SK-N-SH treated with all-trans-retinoic acid at 6 μM for 48 hours (cell line): Measurements from ENCODE around the gene CASTOR1.

Experiments
- CREB5 ChIP-seq: fragments of 250-450 bp; sonication (Bioruptor Pico); IDR thresholded peaks from 2 replicates; pipeline ENCODE4 v1.5.1; 2020; ENCODE audit warnings: low read depth, mild to moderate bottlenecking, moderate library complexity
- GLIS3 ChIP-seq: fragments of 250-450 bp; sonication (Bioruptor Pico); IDR thresholded peaks from 2 replicates; pipeline ENCODE4 v1.5.0; 2020; ENCODE audit warnings: mild to moderate bottlenecking, moderate library complexity
- PATZ1 ChIP-seq: fragments of 250-450 bp; sonication (Bioruptor Pico); IDR thresholded peaks from 2 replicates; pipeline ENCODE4 v1.8.0; 2020; ENCODE audit warnings: mild to moderate bottlenecking, moderate library complexity, borderline replicate concordance
- POU6F1 ChIP-seq: fragments of 250-450 bp; sonication (Bioruptor Pico); IDR thresholded peaks from 2 replicates; pipeline ENCODE4 v1.8.0; 2021; ENCODE audit warnings: low read depth, mild to moderate bottlenecking, moderate library complexity, borderline replicate concordance
- TSHZ2 ChIP-seq: fragments of 250-450 bp; sonication (Bioruptor Pico); IDR thresholded peaks from 2 replicates; pipeline ENCODE4 v1.5.0; 2020; ENCODE audit warnings: mild to moderate bottlenecking, moderate library complexity
- ZC3H10 ChIP-seq: fragments of 250-450 bp; sonication (Bioruptor Pico); IDR thresholded peaks from 2 replicates; pipeline ENCODE4 v1.5.1; 2021; ENCODE audit warnings: mild to moderate bottlenecking, moderate library complexity
- ZFP3 ChIP-seq: fragments of 250-450 bp; sonication (Bioruptor Pico); IDR thresholded peaks from 2 replicates; pipeline ENCODE4 v1.5.0; 2020; ENCODE audit warnings: mild to moderate bottlenecking, moderate library complexity
- ZFP30 ChIP-seq: fragments of 450-650 bp; formaldehyde crosslinking; IDR thresholded peaks from 2 replicates; pipeline ENCODE4 v1.5.0; 2022; ENCODE audit warnings: mild to moderate bottlenecking, moderate library complexity
- ZNF70 ChIP-seq: fragments of 450-650 bp; formaldehyde crosslinking; IDR thresholded peaks from 2 replicates; pipeline ENCODE4 v1.5.0; 2020; ENCODE audit warnings: mild to moderate bottlenecking, moderate library complexity

GRCh38 chr22:30272781-30273601 is 16.3 kb downstream of the CASTOR1 start:
- TF ChIP-seq CREB5 (CRISPR knock-in tag) = no peak
- no peak for TF ChIP-seq ZC3H10 (CRISPR knock-in tag)
- TF ChIP-seq POU6F1 = no peak
- no peak for TF ChIP-seq ZNF70 (CRISPR knock-in tag)
- TF ChIP-seq TSHZ2 (CRISPR knock-in tag) = no peak
- TF ChIP-seq ZFP30 = no peak
- TF ChIP-seq PATZ1 (CRISPR knock-in tag) = no peak
- no peak for TF ChIP-seq ZFP3 (CRISPR knock-in tag)
- no peak for TF ChIP-seq GLIS3 (CRISPR knock-in tag)
